22Rv1 (cell line): Measurements from ENCODE around the gene RAB11A.

Source experiments
- ZFX ChIP-seq: fragments of 450-650 bp; IDR thresholded peaks from 2 replicates; pipeline ENCODE4 v1.6.1; 2017; ENCODE audit warnings: antibody characterized with exemption, borderline replicate concordance
- TF ChIP-seq, protein P1 (sequence below): fragments of 450-650 bp; IDR thresholded peaks from 2 replicates; pipeline ENCODE4 v1.5.1; 2017; ENCODE audit warnings: mild to moderate bottlenecking

DNA sequence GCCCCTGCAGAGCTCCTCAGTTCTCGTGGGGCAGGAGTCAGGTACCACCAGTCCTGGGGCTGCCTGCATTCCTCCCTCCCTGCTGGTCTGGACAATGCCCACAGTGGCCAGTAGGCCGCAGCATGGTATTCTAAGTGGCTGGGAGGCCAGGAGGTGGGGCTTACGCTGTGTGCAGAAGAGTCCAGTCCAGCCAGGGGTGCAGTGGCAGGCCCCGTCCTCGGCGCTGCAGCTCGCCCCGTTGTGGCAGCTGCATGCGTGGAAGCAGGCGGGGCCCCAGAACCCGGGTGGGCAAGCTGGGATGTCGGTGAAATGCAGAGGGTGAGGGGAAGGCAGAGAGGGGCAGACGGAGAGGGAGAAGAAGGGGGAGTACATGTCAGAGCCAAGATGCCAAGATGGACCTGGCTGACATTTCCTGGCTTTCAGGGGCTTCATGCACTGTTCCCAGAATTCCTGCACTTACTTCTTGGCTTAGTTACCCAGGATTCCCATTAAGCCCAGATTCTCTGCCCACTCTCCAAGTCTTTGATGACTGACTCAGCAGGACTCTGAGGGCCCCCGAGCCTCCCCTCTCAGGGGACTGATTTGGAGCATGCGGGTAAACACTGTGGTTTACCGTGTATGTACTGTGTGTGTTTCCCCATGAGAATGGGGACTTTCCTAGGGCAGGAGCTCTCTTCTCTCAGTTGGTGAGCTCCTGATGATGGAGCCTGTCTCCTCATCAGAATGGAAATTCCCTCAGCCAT is 47.5 kb downstream of the RAB11A start:
- TF ChIP-seq, protein P1, sequence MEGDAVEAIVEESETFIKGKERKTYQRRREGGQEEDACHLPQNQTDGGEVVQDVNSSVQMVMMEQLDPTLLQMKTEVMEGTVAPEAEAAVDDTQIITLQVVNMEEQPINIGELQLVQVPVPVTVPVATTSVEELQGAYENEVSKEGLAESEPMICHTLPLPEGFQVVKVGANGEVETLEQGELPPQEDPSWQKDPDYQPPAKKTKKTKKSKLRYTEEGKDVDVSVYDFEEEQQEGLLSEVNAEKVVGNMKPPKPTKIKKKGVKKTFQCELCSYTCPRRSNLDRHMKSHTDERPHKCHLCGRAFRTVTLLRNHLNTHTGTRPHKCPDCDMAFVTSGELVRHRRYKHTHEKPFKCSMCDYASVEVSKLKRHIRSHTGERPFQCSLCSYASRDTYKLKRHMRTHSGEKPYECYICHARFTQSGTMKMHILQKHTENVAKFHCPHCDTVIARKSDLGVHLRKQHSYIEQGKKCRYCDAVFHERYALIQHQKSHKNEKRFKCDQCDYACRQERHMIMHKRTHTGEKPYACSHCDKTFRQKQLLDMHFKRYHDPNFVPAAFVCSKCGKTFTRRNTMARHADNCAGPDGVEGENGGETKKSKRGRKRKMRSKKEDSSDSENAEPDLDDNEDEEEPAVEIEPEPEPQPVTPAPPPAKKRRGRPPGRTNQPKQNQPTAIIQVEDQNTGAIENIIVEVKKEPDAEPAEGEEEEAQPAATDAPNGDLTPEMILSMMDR, result peak; percentile 71
- no peak for TF ChIP-seq ZFX
